Stimulated activated CD4-positive, alpha-beta T cell treated with anti-CD3 and anti-CD28 coated beads, Interleukin-1b, Interleukin-23, amount 100 ng/mL, for 48 hours (primary cell): Measurements from ENCODE around the gene ABCF1.

Experiments
- DNase-seq: peaks from one replicate; pipeline ENCODE4 v3.0.0-alpha.2; 2020

Gene ABCF1

GRCh38 chr6:30603961-30604360 is 32.7 kb downstream of the ABCF1 start:
- DNase-seq = no peak

GRCh38 chr6:30610065-30610464 is 38.8 kb downstream of the ABCF1 start:
- no peak for DNase-seq

- no peak for DNase-seq
These were observed 40.1 kb downstream of the ABCF1 start for GRCh38 chr6:30611150-30611855.

- DNase-seq = no peak
These were observed 40.6 kb downstream of the ABCF1 start for GRCh38 chr6:30611856-30612194.

- DNase-seq = no peak
These were observed 41.0 kb downstream of the ABCF1 start for GRCh38 chr6:30612213-30612612.

- no peak for DNase-seq
These were observed 41.5 kb downstream of the ABCF1 start for GRCh38 chr6:30612687-30613248.

- no peak for DNase-seq
These were observed 42.2 kb downstream of the ABCF1 start for GRCh38 chr6:30613251-30614043.

GRCh38 chr6:30614044-30614842 is 43.0 kb downstream of the ABCF1 start:
- no peak for DNase-seq

GRCh38 chr6:30614843-30615218 is 43.6 kb downstream of the ABCF1 start:
- DNase-seq = peak; percentile 87

GRCh38 chr6:30615219-30615957 is 44.1 kb downstream of the ABCF1 start:
- peak; percentile 28 for DNase-seq

- no peak for DNase-seq
These were observed 44.9 kb downstream of the ABCF1 start for GRCh38 chr6:30615958-30616810.

GRCh38 chr6:30616811-30617564 is 45.7 kb downstream of the ABCF1 start, which contains the start of gene PPP1R10:
TSS of gene PPP1R10 (minus strand) at chr6:30617243. CDS start at chr6:30609944, 7,299 bp downstream.
- peak; percentile 99 for DNase-seq

GRCh38 chr6:30617565-30618269 is 46.5 kb downstream of the ABCF1 start, which contains the start of gene MRPS18B:
TSS of gene MRPS18B (plus strand) at chr6:30617840. CDS start at chr6:30617866, 26 bp downstream.
- peak; percentile 98 for DNase-seq

- DNase-seq = no peak
These were observed 47.1 kb downstream of the ABCF1 start for GRCh38 chr6:30618270-30618797.

GRCh38 chr6:30619561-30619960 is 48.3 kb downstream of the ABCF1 start:
- no peak for DNase-seq

- DNase-seq = no peak
These were observed 54.3 kb downstream of the ABCF1 start for GRCh38 chr6:30625511-30625910.

GRCh38 chr6:30626484-30627366 is 55.5 kb downstream of the ABCF1 start, which contains the start of gene ATAT1:
TSS of gene ATAT1 (plus strand) at chr6:30626874.
- peak; percentile 83 for DNase-seq

- no peak for DNase-seq
These were observed 64.6 kb downstream of the ABCF1 start for GRCh38 chr6:30635834-30636233.
